Psoas muscle (tissue), 8 donors: ENCODE data around the gene CCL22. TPM values are rescaled to one million over a fixed set of nuclear protein-coding genes. Genes with fewer than 3 reads are reported as not detected.

Experiments used
- ATAC-seq, 4 donors: fragments of 200-7000 bp; cut with Tn5 transposase; one replicate each; pipeline ENCODE4 v1.9.1; 2020; ENCODE audit warnings: moderate library complexity in 3 of 4, mild to moderate bottlenecking in 2 of 4
- DNase-seq, 2 donors: peaks; one replicate each; pipeline ENCODE4 v3.0.0-alpha.2; 2020
- H3K27ac ChIP-seq: fragments of 200-600 bp; one replicate; pipeline ENCODE4 v1.8.0; 2022
- H3K27me3 ChIP-seq, 3 donors: fragments of 200-600 bp in 1 of 3; one replicate each; pipeline versions ENCODE4 v1.6.1 to v1.8.0; 2013 to 2022; ENCODE audit warnings: low read length in 2 of 3, mild to moderate bottlenecking in 2 of 3, moderate library complexity in 1 of 3; ENCODE audit not compliant: insufficient read depth in 3 of 3
- H3K36me3 ChIP-seq, 2 donors: fragments of 200-600 bp in 1 of 2; one replicate each; pipeline versions ENCODE4 v1.6.1 to v1.8.0; 2013 to 2022; ENCODE audit warnings: low read depth in 1 of 2, mild to moderate bottlenecking in 1 of 2, moderate library complexity in 1 of 2; ENCODE audit not compliant: insufficient read depth in 1 of 2
- H3K4me1 ChIP-seq: fragments of 200-600 bp; one replicate; pipeline ENCODE4 v1.8.0; 2022
- H3K4me3 ChIP-seq: fragments of 200-600 bp; one replicate; pipeline ENCODE4 v1.8.0; 2022; ENCODE audit warnings: mild to moderate bottlenecking
- H3K9me3 ChIP-seq: fragments of 200-600 bp; one replicate; pipeline ENCODE4 v1.8.0; 2022
- CTCF ChIP-seq: fragments of 200-600 bp; IDR thresholded peaks from one replicate; pipeline ENCODE4 v1.8.0; 2022; ENCODE audit warnings: antibody characterized with exemption
- WGBS, 3 donors: extraction: QIAGEN DNeasy Blood & Tissue Kit; methylation state at CpG; one replicate each; pipeline versions ENCODE4 v1.1.6 to v1.1.7; 2013; 5-methylcytosine and 5-hydroxymethylcytosine counted together
- intact Hi-C, 2 donors: fragments of 100-400 bp; cut with DNase I; formaldehyde crosslinking; loops; one replicate each; pipeline versions ENCODE4 v1.11.0 to v1.14.2; 2022
- polyA plus RNA-seq, 3 donors: library from polyadenylated mRNA; stranded (reverse); fragments of 200-250 nt; gene quantifications; one replicate each; pipeline ENCODE4 v1.2.3, GENCODE V29; 2013
- total RNA-seq, 4 donors: library from RNA; stranded (reverse); fragmentation: NEBNext Ultra II Directional in 2 of 4; extraction: Animal tissue kit (Norgen Biotek cat#: 25700) in 2 of 4; gene quantifications; one replicate each; pipeline versions ENCODE4 v1.2.1 to v1.2.4, GENCODE V29; 2021 to 2023
- donor health status: healthy with polysubstance abuse.
- donor health status: DM: no; HTN: no; CAD: no; lungs with moderate emphysema.
- donor health status: Bipolar disorder and iron deficiency.
- donor health status: healthy.
- donor health status: DM: yes; HTN: yes; CAD: no.
- donor health status: DM: no; HTN: no; CAD: no.
- donor health status: DM: no; HTN: no; CAD: no.
- donor health status: DM: yes; HTN: yes; CAD: no.

The CCL22 gene
- total and polyA plus RNA-seq, 7 donors, result 0.04 to 0.12 TPM; not detected in 5

- Histone ChIP-seq H3K27me3 (peaks cover 0 to 2% (median 0%) of the 10 kb centered on the region in 3 donors), H3K27ac (no peak overlapping the region), H3K9me3 (no peaks in the 10 kb centered on the region), H3K4me1 (no peaks in the 10 kb centered on the region), H3K36me3 (no peaks in the 10 kb centered on the region), H3K4me3 (no peak overlapping the region)
- DNase-seq (no peak), ATAC-seq (no peak)
- intact Hi-C loops, result no loop called here
- WGBS, 3 donors, result 54 to 64% (median 54%) methylated on average over 2 of the region's 2 CpGs
- no peak for TF ChIP-seq CTCF
Observed at GRCh38 chr16:57324749-57325148, 33.8 kb upstream of the CCL22 start.

- 69 to 87% (median 79%) methylated on average over 1 of the region's 1 CpG for WGBS, 3 donors
- H3K9me3 ChIP-seq, result no peaks in the 10 kb centered on the region
- peaks cover 0 to 2% (median 0%) of the 10 kb centered on the region in 3 donors for H3K27me3 ChIP-seq
- H3K27ac ChIP-seq, result no peak overlapping the region
- intact Hi-C loops, result no loop called here
- H3K36me3 ChIP-seq, result no peaks in the 10 kb centered on the region
- no peak for DNase-seq
- no peak for TF ChIP-seq CTCF
- no peak overlapping the region for H3K4me3 ChIP-seq
- H3K4me1 ChIP-seq, result no peaks in the 10 kb centered on the region
- no peak for ATAC-seq
Observed at GRCh38 chr16:57325458-57325857, 33.1 kb upstream of the CCL22 start.

GRCh38 chr16:57329718-57330327, 28.8 kb upstream of the CCL22 start:
- DNase-seq (no peak), ATAC-seq (no peak)
- TF ChIP-seq CTCF, result no peak
- Histone ChIP-seq H3K9me3 (no peaks in the 10 kb centered on the region), H3K27ac (no peak overlapping the region), H3K36me3 (no peaks in the 10 kb centered on the region), H3K4me3 (no peak overlapping the region), H3K4me1 (no peaks in the 10 kb centered on the region), H3K27me3 (peaks cover 0 to 4% (median 2%) of the 10 kb centered on the region in 3 donors)
- intact Hi-C loops, result no loop called here
- 67 to 72% (median 69%) methylated on average over 8 of the region's 8 CpGs for WGBS, 3 donors

- 75 to 78% (median 76%) methylated on average over 3 of the region's 3 CpGs for WGBS, 3 donors
- Histone ChIP-seq H3K9me3 (no peaks in the 10 kb centered on the region), H3K4me1 (no peaks in the 10 kb centered on the region), H3K36me3 (no peaks in the 10 kb centered on the region), H3K27me3 (peaks cover 0 to 4% (median 2%) of the 10 kb centered on the region in 3 donors), H3K27ac (no peak overlapping the region), H3K4me3 (no peak overlapping the region)
- no peak for DNase-seq
- no peak for TF ChIP-seq CTCF
- ATAC-seq, result no peak
- intact Hi-C loops, result no loop called here
Observed at GRCh38 chr16:57331355-57331754, 27.2 kb upstream of the CCL22 start.

- Histone ChIP-seq H3K27ac (no peak overlapping the region), H3K4me1 (no peaks in the 10 kb centered on the region), H3K27me3 (peaks cover 0 to 9% (median 0%) of the 10 kb centered on the region in 3 donors), H3K36me3 (no peaks in the 10 kb centered on the region), H3K4me3 (no peak overlapping the region), H3K9me3 (peaks cover 10% of the 10 kb centered on the region)
- TF ChIP-seq CTCF, result no peak
- DNase-seq, result no peak
- intact Hi-C loops, result no loop called here
- ATAC-seq, result no peak
- WGBS, 3 donors, result 83 to 91% (median 90%) methylated on average over 1 of the region's 1 CpG
Observed at GRCh38 chr16:57333402-57333801, 25.2 kb upstream of the CCL22 start.
